Heart right ventricle (tissue), 16 donors: ENCODE results near the gene SIVA1. TPM values are rescaled to one million over a fixed set of nuclear protein-coding genes. Genes with fewer than 3 reads are reported as not detected.

Experiments
- ATAC-seq, 8 donors: fragments of 200-7000 bp; cut with Tn5 transposase; one replicate each; pipeline ENCODE4 v1.9.1; 2020; ENCODE audit warnings: mild to moderate bottlenecking in 8 of 8, moderate library complexity in 8 of 8, moderate number of reproducible peaks in 1 of 8
- DNase-seq, 2 donors: peaks; one replicate each; pipeline ENCODE4 v3.0.0-alpha.2; 2020
- H3K27ac ChIP-seq, 10 donors: fragments of 200-600 bp; sonication (generic) in 2 of 10; one replicate each; pipeline versions ENCODE4 v1.5.0 to v1.8.0; 2020 to 2022; ENCODE audit warnings: mild to moderate bottlenecking in 3 of 10
- H3K27me3 ChIP-seq, 7 donors: fragments of 200-600 bp; one replicate each; pipeline ENCODE4 v1.8.0; 2021 to 2022; ENCODE audit warnings: mild to moderate bottlenecking in 2 of 7
- H3K36me3 ChIP-seq, 9 donors: fragments of 200-600 bp; sonication (generic) in 1 of 9; one replicate each; pipeline versions ENCODE4 v1.5.0 to v1.8.0; 2020 to 2022; ENCODE audit warnings: mild to moderate bottlenecking in 2 of 9
- H3K4me1 ChIP-seq, 9 donors: fragments of 200-600 bp; sonication (generic) in 1 of 9; one replicate each; pipeline versions ENCODE4 v1.5.0 to v1.8.0; 2020 to 2022; ENCODE audit warnings: mild to moderate bottlenecking in 4 of 9
- H3K4me3 ChIP-seq, 10 donors: fragments of 200-600 bp; sonication (generic) in 2 of 10; one replicate each; pipeline versions ENCODE4 v1.5.0 to v1.8.0; 2020 to 2022; ENCODE audit warnings: mild to moderate bottlenecking in 7 of 10, moderate library complexity in 2 of 10
- H3K9me3 ChIP-seq, 11 donors: fragments of 200-600 bp in 10 of 11; sonication (generic) in 2 of 11; one replicate each; pipeline versions ENCODE4 v1.5.0 to v1.8.0; 2013 to 2022; ENCODE audit warnings: mild to moderate bottlenecking in 2 of 11, control low read depth in 1 of 11, moderate library complexity in 1 of 11
- CTCF ChIP-seq, 9 donors: fragments of 200-600 bp; sonication (generic) in 2 of 9; IDR thresholded peaks; one replicate each; pipeline versions ENCODE4 v1.5.0 to v1.8.0; 2021 to 2022; ENCODE audit warnings: antibody characterized with exemption in 9 of 9, mild to moderate bottlenecking in 5 of 9, moderate library complexity in 1 of 9
- WGBS, 2 donors: extraction: QIAGEN DNeasy Blood & Tissue Kit; methylation state at CpG; one replicate each; pipeline ENCODE4 v1.1.7; 2013; ENCODE audit warnings: inconsistent platforms in 1 of 2; 5-methylcytosine and 5-hydroxymethylcytosine counted together
- intact Hi-C, 10 donors: fragments of 100-400 bp; cut with DNase I; formaldehyde crosslinking; loops; one replicate each; pipeline versions ENCODE4 v1.11.1 to v1.14.2; 2022
- polyA plus RNA-seq, 2 donors: library from polyadenylated mRNA; stranded (reverse); fragments of 200-250 nt; gene quantifications; one replicate each; pipeline ENCODE4 v1.2.3, GENCODE V29; 2013
- total RNA-seq, 10 donors: library from RNA; stranded (reverse); fragmentation: NEBNext Ultra II Directional in 3 of 10; extraction: Animal tissue kit (Norgen Biotek cat#: 25700) in 3 of 10; gene quantifications; one replicate each; pipeline versions ENCODE4 v1.2.1 to v1.2.4, GENCODE V29; 2021 to 2023
- donor health status: Arrhythmogenic right ventricular cardiomyopathy.
- donor health status: ischemic (EF 13 %, LVEDD 7.1; RV severe dilation, severe dysfunction).
- donor health status: healthy with polysubstance abuse.
- donor health status: DM: no; HTN: yes; CAD: no.
- donor health status: DM: no; HTN: no; CAD: no.
- donor health status: ischemic (EF 25% LVEDD 6.9; RV normal size, moderate dysfunction).
- donor health status: ischemic (EF 25% LVEDD 5.7; RV mildly dilated, moderate dysfunction).
- donor health status: healthy.
- donor health status: DM: yes; HTN: yes; CAD: no.
- donor health status: Ischemic cardiomyopathy.
- donor health status: ischemic (EF 35%, LVEDD 5.7; RV mildly dilated, moderate dysfunction).
- donor health status: nonischemic (EF 11% LVEDD 7.7; RV severe dilation, severe dysfunction).
- donor health status: DM: yes; HTN: yes; CAD: no.
- donor health status: PGD.
- donor health status: ischemic (EF 29% LVEDD 5.4; RV normal size, mild dysfunction).
- donor health status: nonischemic (EF 23%, LVEDD 6.1; RV moderate dilation, normal function).

Gene SIVA1
- total and polyA plus RNA-seq, 12 donors: 43.3 to 203 (median 53.0) TPM

- TF ChIP-seq CTCF (IDR thresholded peaks at IDR 0.05): no peak
- DNase-seq: peak in 1 of 2 donors; percentile 35
- peak in 1 of 8 donors; percentile 0 for ATAC-seq
- no peaks in the 10 kb centered on the region for H3K9me3 ChIP-seq
- H3K27me3 ChIP-seq: no peaks in the 10 kb centered on the region
- H3K4me1 ChIP-seq: peaks cover 17 to 55% (median 27%) of the 10 kb centered on the region in 9 donors
- H3K27ac ChIP-seq: peak overlapping the region in 9 of 10 donors; percentile 62 to 94 (median 93)
- intact Hi-C loops: loop anchor here in 2 of 10 donors (5.0 kb wide), 1 partner anchor 41 kb away; no protein-coding TSS in a partner anchor
- peak overlapping the region; percentile 28 to 100 (median 98) for H3K4me3 ChIP-seq
- 78 to 82% methylated on average over 85 to 90 of the region's 90 CpGs for WGBS, 2 donors
- H3K36me3 ChIP-seq: peaks cover 0 to 26% (median 10%) of the 10 kb centered on the region in 9 donors
These were observed 1.2 kb upstream of the SIVA1 start for GRCh38 chr14:104751539-104752422.

GRCh38 chr14:104752423-104752734 lies 568 bp upstream of the SIVA1 start:
- peaks cover 17 to 50% (median 27%) of the 10 kb centered on the region in 9 donors for H3K4me1 ChIP-seq
- no peaks in the 10 kb centered on the region for H3K9me3 ChIP-seq
- DNase-seq (no peak), ATAC-seq (no peak)
- no peaks in the 10 kb centered on the region for H3K27me3 ChIP-seq
- intact Hi-C loops: loop anchor here in 2 of 10 donors (5.0 kb wide), 1 partner anchor 40 kb away; no protein-coding TSS in a partner anchor
- H3K4me3 ChIP-seq: peak overlapping the region; percentile 28 to 100 (median 98)
- peaks cover 0 to 26% (median 13%) of the 10 kb centered on the region in 9 donors for H3K36me3 ChIP-seq
- no peak for TF ChIP-seq CTCF (IDR thresholded peaks at IDR 0.05)
- H3K27ac ChIP-seq: peak overlapping the region in 9 of 10 donors; percentile 62 to 94 (median 93)
- WGBS, 2 donors: 6 to 7% methylated on average over 19 to 21 of the region's 21 CpGs

DNA sequence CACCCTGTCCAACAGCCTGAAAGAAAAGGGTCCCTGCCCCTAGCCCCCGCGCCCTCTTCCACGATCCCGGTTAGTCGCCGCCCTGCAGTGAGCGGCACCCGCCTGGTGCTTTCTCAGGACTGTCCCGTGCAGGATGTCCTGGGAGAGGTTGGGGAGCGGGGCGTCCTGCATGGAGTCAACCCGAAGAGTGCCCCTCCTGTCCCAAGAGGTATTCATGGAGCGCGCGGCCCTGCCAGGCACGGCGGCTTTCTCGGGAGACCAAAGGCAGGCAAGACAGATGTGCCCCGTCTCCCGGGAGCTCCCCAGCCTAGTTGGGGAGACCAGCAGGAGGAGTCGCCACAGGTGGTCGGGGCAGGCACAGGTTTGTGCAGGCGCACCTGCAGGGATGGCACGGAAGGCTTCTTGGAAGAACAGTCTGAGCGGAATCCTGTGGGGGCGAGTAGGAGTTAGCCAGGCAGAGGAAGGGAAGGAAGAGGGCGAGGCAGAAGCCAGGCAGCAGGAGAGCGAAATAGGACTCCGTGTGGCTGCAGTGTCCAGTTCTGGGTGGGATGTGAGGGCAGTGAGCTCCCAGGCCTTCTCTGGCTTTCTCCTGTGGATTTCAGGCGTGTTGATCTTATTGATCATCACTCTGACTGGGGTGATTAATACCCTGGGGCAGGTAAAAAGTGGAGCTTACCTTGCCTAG lies 723 bp downstream of the SIVA1 start:
- DNase-seq: peak in 1 of 2 donors; percentile 35
- intact Hi-C loops: loop anchor here in 3 of 10 donors (2.0 to 5.0 kb wide), 2 partner anchors 39 to 65 kb away; no protein-coding TSS in a partner anchor
- Histone ChIP-seq H3K4me1 (peaks cover 17 to 42% (median 27%) of the 10 kb centered on the region in 9 donors), H3K9me3 (no peaks in the 10 kb centered on the region), H3K27ac (peak overlapping the region; percentile 64 to 94 (median 90)), H3K27me3 (no peaks in the 10 kb centered on the region), H3K36me3 (peaks cover 0 to 37% (median 23%) of the 10 kb centered on the region in 9 donors), H3K4me3 (peak overlapping the region; percentile 68 to 100 (median 98))
- 2% methylated on average over 30 of the region's 30 CpGs for WGBS, 2 donors
- TF ChIP-seq CTCF (IDR thresholded peaks at IDR 0.05): no peak
- ATAC-seq: peak in 2 of 8 donors; percentile 0 to 7
